Endothelial cell of umbilical vein (primary cell): ENCODE measurements around the gene FBP2. TPM values are rescaled to one million over a fixed set of nuclear protein-coding genes. Genes with fewer than 3 reads are reported as not detected.

ENCODE experiments used
- BruUV-seq: library from RNA; stranded (reverse); fragments of 400-500 nt; replicated peaks from 2 replicates; lab custom pipeline; 2021; lab: Mats Ljungman, UMichigan
- CTCF ChIA-PET: fragments of 300-600, 350-600 bp; sonication (Branson Sonifier 250); formaldehyde crosslinking; loops from one replicate; lab custom pipeline; 2021; ENCODE audit warnings: antibody characterized with exemption, inconsistent platforms; lab: Charles Lee
- POLR2A ChIA-PET: fragments of 300-600, 350-600 bp; sonication (Branson Sonifier 250); formaldehyde crosslinking; loops from one replicate; lab custom pipeline; 2021; ENCODE audit warnings: antibody characterized with exemption, inconsistent platforms; lab: Charles Lee
- DNase-seq: peaks from one replicate; pipeline ENCODE4 v3.0.0-alpha.2; 2011; ENCODE audit warnings: low read depth, low spot score
- FAIRE-seq: peaks from 2 replicates; lab custom pipeline; 2011; peaks lifted over from hg19 to GRCh38; lab: Jason Lieb, UNC
- H2AFZ ChIP-seq: 2 replicates; pipeline ENCODE4 v1.6.0; 2012; ENCODE audit warnings: low read depth, low read length, control low read depth, inconsistent platforms
- H3K27ac ChIP-seq: 2 replicates; pipeline ENCODE4 v1.5.1; 2011; ENCODE audit warnings: low read depth, mild to moderate bottlenecking, control low read depth, low read length, moderate library complexity; ENCODE audit not compliant: insufficient read depth
- H3K27me3 ChIP-seq, 2 experiments: 2 replicates each; pipeline versions ENCODE4 v1.6.0 to v1.6.1; 2011; ENCODE audit warnings: low read length in 2 of 2, mixed read lengths in 1 of 2; ENCODE audit not compliant: control insufficient read depth in 2 of 2, insufficient read depth in 2 of 2
- H3K36me3 ChIP-seq, 2 experiments: 2 replicates in 1 of 2; 3 replicates in 1 of 2; pipeline ENCODE4 v1.5.1; 2011; ENCODE audit warnings: low read length in 2 of 2, mild to moderate bottlenecking in 1 of 2, moderate library complexity in 1 of 2; ENCODE audit not compliant: control insufficient read depth in 2 of 2, insufficient read depth in 2 of 2; ENCODE audit errors: extremely low read depth in 1 of 2
- H3K4me1 ChIP-seq: 3 replicates; pipeline ENCODE4 v1.5.1; 2011; ENCODE audit warnings: mild to moderate bottlenecking, low read length; ENCODE audit not compliant: control insufficient read depth, insufficient read depth; ENCODE audit errors: extremely low read depth
- H3K4me2 ChIP-seq: 2 replicates; pipeline ENCODE4 v1.6.1; 2011; ENCODE audit warnings: low read length, control low read depth, mixed read lengths; ENCODE audit not compliant: insufficient read depth
- H3K4me3 ChIP-seq, 3 experiments: fragments of 200-600 bp in 1 of 3; sonication (generic), shearing (Covaris generic) in 1 of 3; replicated peaks in 1 of 3; 2 replicates each; pipeline ENCODE4 v1.5.1; 2011 to 2016; ENCODE audit warnings: control low read depth in 3 of 3, low read length in 3 of 3, mild to moderate bottlenecking in 2 of 3, inconsistent platforms in 1 of 3, low read depth in 1 of 3, moderate library complexity in 1 of 3; ENCODE audit not compliant: insufficient read depth in 1 of 3
- H3K79me2 ChIP-seq: 2 replicates; pipeline ENCODE4 v1.6.0; 2012; ENCODE audit warnings: low read length, inconsistent platforms; ENCODE audit not compliant: control insufficient read depth, insufficient read depth
- H3K9ac ChIP-seq: replicated peaks from 2 replicates; pipeline ENCODE3; 2011; ENCODE audit warnings: low read length, control low read depth; ENCODE audit not compliant: insufficient read depth; ENCODE audit errors: extremely low read depth
- H3K9me1 ChIP-seq: replicated peaks from 3 replicates; pipeline ENCODE4 v1.6.0; 2011; ENCODE audit warnings: mild to moderate bottlenecking, low read length; ENCODE audit not compliant: control insufficient read depth, insufficient read depth; ENCODE audit errors: extremely low read depth
- H3K9me3 ChIP-seq: replicated peaks from 2 replicates; pipeline ENCODE4 v1.5.1; 2012; ENCODE audit warnings: low read length, inconsistent platforms; ENCODE audit not compliant: control insufficient read depth, insufficient read depth
- H4K20me1 ChIP-seq: replicated peaks from 2 replicates; pipeline ENCODE3; 2011; ENCODE audit warnings: mild to moderate bottlenecking, low read length; ENCODE audit not compliant: control insufficient read depth, insufficient read depth; ENCODE audit errors: extremely low read depth
- EZH2 ChIP-seq: IDR thresholded peaks from 2 replicates; pipeline ENCODE4 v1.6.1; 2012; ENCODE audit warnings: borderline replicate concordance, low read depth, mild to moderate bottlenecking, moderate library complexity, low read length, inconsistent platforms; ENCODE audit not compliant: severe bottlenecking
- FOS ChIP-seq: IDR thresholded peaks from 2 replicates; pipeline ENCODE4 v1.6.1; 2011; ENCODE audit warnings: mild to moderate bottlenecking, low read length, moderate library complexity, borderline replicate concordance; ENCODE audit not compliant: insufficient read depth
- GATA2 ChIP-seq: IDR thresholded peaks from 2 replicates; pipeline ENCODE4 v1.7.0; 2011; ENCODE audit warnings: low read depth, mild to moderate bottlenecking, moderate library complexity, mixed read lengths, low read length; ENCODE audit not compliant: insufficient read length, insufficient read depth
- JUN ChIP-seq: IDR thresholded peaks from 2 replicates; pipeline ENCODE4 v1.6.1; 2011; ENCODE audit warnings: borderline replicate concordance, low read depth; ENCODE audit not compliant: insufficient read length, insufficient read depth
- MYC ChIP-seq: IDR thresholded peaks from one replicate; pipeline ENCODE4 v1.6.1; 2011; ENCODE audit warnings: mild to moderate bottlenecking, low read depth, low read length
- POLR2A ChIP-seq: IDR thresholded peaks from 2 replicates; pipeline ENCODE4 v1.6.1; 2012; ENCODE audit warnings: low read depth, mild to moderate bottlenecking, control low read depth, low read length
- POLR2AphosphoS5 ChIP-seq: IDR thresholded peaks from 2 replicates; pipeline ENCODE4 v1.6.1; 2012; ENCODE audit warnings: low read depth, mild to moderate bottlenecking, control low read depth, low read length, moderate library complexity; ENCODE audit not compliant: insufficient read depth
- dilution Hi-C: fragments of 300-500 bp; cut with MboI; formaldehyde crosslinking; loops from one replicate; pipeline ENCODE4 v1.15.0; 2019; ENCODE audit warnings: low sequenced_read_pairs; ENCODE audit not compliant: extremely low pct_ligation_motif_present
- intact Hi-C: fragments of 100-400 bp; cut with micrococcal nuclease; formaldehyde crosslinking; loops from one replicate; pipeline ENCODE4 v1.10.0; 2022
- polyA plus RNA-seq, 4 experiments: library from polyadenylated mRNA; depleted of rRNA in 3 of 4; stranded (reverse) in 3 of 4; unstranded in 1 of 4; fragments of >200 nt; gene quantifications; 2 replicates each; pipeline versions ENCODE4 v1.2.1 to v1.2.3, GENCODE V29; 2011 to 2012; ENCODE audit warnings: missing spikeins in 1 of 4
- total RNA-seq: library from RNA; stranded (reverse); gene quantifications from 2 replicates; pipeline ENCODE4 v1.2.3, GENCODE V29; 2021
- TF ChIP-seq, protein P1 (sequence below), 2 donors: IDR thresholded peaks; 1 replicate in 1 of 2; 2 replicates in 1 of 2; pipeline ENCODE4 v1.5.1; 2011; ENCODE audit warnings: low read length in 2 of 2, mild to moderate bottlenecking in 2 of 2, moderate library complexity in 2 of 2, control low read depth in 1 of 2, inconsistent platforms in 1 of 2, low read depth in 1 of 2; ENCODE audit not compliant: insufficient read depth in 1 of 2; ENCODE audit errors: extremely low read depth in 1 of 2
- TF ChIP-seq, protein P2 (sequence below): IDR thresholded peaks from 2 replicates; pipeline ENCODE4 v1.6.1; 2011; ENCODE audit not compliant: insufficient read depth, insufficient read length

FBP2 gene
- total and polyA plus RNA-seq, 2 donors (not counting 3 experiments of a cell fraction or from before 2014, with no cell fraction given), result not detected

DNA sequence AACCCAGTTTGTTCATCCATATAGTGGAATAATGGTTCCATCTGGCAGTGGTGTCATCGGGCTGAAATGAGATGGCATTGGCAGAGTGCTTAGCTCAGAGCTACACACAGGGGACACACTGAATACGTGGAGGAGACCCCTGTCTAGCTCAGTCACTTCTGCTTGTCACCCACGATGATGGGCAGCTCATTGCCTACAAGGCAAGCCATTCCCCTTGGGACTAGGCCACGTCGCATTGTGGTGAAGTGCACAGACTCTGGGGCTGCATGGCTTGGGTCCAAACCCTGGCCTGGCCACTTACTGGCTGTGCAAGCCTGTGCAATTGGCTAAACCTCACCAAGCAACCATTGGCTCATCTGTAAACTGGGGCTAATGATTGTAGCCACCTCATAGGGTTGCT is 48.9 kb upstream of the FBP2 start:
- intact Hi-C loops, result no loop called here
- no TSS peak for BruUV-seq

More for the DNA sequence above, 48.9 kb upstream of the FBP2 start:
- Histone ChIP-seq H3K9ac (no peak overlapping the region), H3K9me3 (no peaks in the 10 kb centered on the region), H3K79me2 (no peaks in the 10 kb centered on the region), H4K20me1 (no peaks in the 10 kb centered on the region), H3K4me1 (peaks cover 5% of the 10 kb centered on the region), H3K9me1 (no peaks in the 10 kb centered on the region), H3K4me3 (no peak overlapping the region), H3K4me2 (no peak overlapping the region), H3K27me3 (peaks cover 2 to 12% of the 10 kb centered on the region in 2 experiments), H2AFZ (no peak overlapping the region), H3K27ac (no peak overlapping the region), H3K36me3 (no peaks in the 10 kb centered on the region)
- dilution Hi-C loops, result no loop called here
- TF ChIP-seq EZH2 (no peak), GATA2 (no peak), POLR2AphosphoS5 (no peak), MYC (no peak), JUN (no peak), POLR2A (no peak), FOS (no peak)
- TF ChIP-seq, protein P1, sequence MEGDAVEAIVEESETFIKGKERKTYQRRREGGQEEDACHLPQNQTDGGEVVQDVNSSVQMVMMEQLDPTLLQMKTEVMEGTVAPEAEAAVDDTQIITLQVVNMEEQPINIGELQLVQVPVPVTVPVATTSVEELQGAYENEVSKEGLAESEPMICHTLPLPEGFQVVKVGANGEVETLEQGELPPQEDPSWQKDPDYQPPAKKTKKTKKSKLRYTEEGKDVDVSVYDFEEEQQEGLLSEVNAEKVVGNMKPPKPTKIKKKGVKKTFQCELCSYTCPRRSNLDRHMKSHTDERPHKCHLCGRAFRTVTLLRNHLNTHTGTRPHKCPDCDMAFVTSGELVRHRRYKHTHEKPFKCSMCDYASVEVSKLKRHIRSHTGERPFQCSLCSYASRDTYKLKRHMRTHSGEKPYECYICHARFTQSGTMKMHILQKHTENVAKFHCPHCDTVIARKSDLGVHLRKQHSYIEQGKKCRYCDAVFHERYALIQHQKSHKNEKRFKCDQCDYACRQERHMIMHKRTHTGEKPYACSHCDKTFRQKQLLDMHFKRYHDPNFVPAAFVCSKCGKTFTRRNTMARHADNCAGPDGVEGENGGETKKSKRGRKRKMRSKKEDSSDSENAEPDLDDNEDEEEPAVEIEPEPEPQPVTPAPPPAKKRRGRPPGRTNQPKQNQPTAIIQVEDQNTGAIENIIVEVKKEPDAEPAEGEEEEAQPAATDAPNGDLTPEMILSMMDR (IDR thresholded peaks at IDR 0.05; ENCODE audit: extremely low read depth in 1 of 2, insufficient read depth in 1 of 2, low read depth in 1 of 2, low read length in 2 of 2), result no peak
- TF ChIP-seq, protein P2, sequence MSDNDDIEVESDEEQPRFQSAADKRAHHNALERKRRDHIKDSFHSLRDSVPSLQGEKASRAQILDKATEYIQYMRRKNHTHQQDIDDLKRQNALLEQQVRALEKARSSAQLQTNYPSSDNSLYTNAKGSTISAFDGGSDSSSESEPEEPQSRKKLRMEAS, result no peak
- DNase-seq, result no peak
- ChIA-PET CTCF (interaction anchor here (0.7 to 1.4 kb wide), 2 partner anchors 38 to 485 kb away, joined by 3 to 4 read pairs; no protein-coding TSS in a partner anchor), POLR2A (no interaction called here)
- FAIRE-seq, result no peak
